GM19193 (cell line): Measurements from ENCODE around the gene TMEM132C.

Experiments used
- POLR2A ChIP-seq: IDR thresholded peaks from 4 replicates; pipeline ENCODE4 v1.6.1; 2011; ENCODE audit not compliant: insufficient read depth, insufficient read length; ENCODE audit errors: extremely low read depth

TMEM132C gene

DNA sequence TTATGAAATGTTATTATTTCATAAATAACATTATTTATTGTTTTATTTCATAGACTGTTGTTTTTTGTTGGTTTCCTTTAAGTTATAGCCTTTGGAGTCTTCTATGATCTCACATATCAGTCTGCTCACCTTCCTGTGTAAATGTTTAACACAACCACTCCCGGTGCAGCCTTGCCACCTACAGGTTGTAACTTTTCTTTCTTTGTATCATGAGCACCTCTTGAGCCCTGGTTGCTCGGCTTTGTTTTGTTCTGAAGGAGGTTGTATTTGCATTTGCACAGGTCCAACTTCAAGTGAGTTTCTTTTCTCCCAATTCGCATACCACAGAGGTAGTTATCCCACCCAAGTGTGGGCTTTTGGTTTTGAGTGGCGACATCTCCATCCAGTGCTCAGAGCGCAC, 435.4 kb downstream of the TMEM132C start:
- no peak for TF ChIP-seq POLR2A

DNA sequence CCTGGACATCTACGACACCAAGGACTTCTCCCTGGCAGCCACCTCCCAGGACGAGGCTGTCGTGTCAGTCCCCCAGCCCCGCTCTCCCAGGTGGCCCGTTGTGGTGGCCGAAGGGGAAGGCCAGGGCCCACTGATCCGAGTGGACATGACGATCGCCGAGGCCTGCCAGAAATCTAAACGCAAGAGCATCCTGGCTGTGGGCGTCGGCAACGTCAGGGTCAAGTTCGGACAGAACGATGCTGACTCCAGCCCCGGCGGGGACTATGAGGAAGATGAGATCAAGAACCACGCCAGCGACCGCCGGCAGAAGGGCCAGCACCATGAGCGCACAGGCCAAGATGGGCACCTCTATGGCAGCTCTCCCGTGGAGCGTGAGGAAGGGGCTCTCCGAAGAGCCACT, 438.2 kb downstream of the TMEM132C start:
- no peak for TF ChIP-seq POLR2A

GRCh38 chr12:128707488-128707887, 440.5 kb downstream of the TMEM132C start:
- no peak for TF ChIP-seq POLR2A

GRCh38 chr12:128708789-128709188, 441.8 kb downstream of the TMEM132C start:
- TF ChIP-seq POLR2A = no peak

- TF ChIP-seq POLR2A = no peak
These were observed 442.7 kb downstream of the TMEM132C start for GRCh38 chr12:128709660-128710059.

DNA sequence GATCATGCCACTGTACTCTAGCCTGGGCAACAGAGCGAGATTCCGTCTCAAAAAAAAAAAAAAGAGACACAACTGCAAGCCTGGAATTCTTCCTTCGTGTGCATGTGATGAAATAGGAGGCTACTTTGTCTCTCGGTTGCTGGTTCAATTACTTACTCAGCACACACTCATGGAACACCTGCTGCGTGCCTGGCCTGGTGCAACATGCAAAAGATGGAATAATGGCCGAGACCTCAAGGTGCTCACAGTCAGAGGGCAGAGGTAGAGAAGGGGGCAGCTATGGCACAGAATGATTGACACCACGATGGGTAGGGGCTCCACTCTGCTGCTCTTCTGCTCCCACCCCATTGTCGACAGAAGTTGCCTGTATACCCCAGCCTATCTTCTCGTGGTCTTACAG, 444.5 kb downstream of the TMEM132C start:
- TF ChIP-seq POLR2A = no peak

GRCh38 chr12:128712622-128713021, 445.7 kb downstream of the TMEM132C start:
- no peak for TF ChIP-seq POLR2A

- no peak for TF ChIP-seq POLR2A
These were observed 448.5 kb downstream of the TMEM132C start for GRCh38 chr12:128715485-128715884.

GRCh38 chr12:128724468-128725046, 457.6 kb downstream of the TMEM132C start:
- no peak for TF ChIP-seq POLR2A

- TF ChIP-seq POLR2A = no peak
These were observed 459.9 kb downstream of the TMEM132C start for GRCh38 chr12:128726886-128727285.

GRCh38 chr12:128727461-128727860, 460.5 kb downstream of the TMEM132C start:
- no peak for TF ChIP-seq POLR2A

DNA sequence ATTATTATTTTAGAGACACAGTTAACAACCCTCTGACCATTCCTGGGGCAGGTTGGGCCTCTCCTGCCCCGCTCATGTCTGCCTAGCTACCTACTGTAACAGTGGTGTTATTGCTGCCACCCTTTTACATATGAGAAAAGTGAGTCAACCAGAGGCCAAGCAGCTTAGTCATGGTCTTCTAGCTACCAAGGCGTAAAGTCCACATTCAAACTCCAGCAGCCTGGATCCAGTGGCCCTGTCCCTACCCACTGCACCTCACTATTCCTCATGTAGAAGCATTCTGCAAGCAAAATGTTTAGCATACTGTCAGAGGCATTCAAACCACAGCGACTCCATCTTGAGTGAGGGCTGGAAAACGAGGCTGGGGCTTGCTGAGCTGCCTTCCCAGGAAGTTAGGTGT, 461.0 kb downstream of the TMEM132C start:
- no peak for TF ChIP-seq POLR2A

DNA sequence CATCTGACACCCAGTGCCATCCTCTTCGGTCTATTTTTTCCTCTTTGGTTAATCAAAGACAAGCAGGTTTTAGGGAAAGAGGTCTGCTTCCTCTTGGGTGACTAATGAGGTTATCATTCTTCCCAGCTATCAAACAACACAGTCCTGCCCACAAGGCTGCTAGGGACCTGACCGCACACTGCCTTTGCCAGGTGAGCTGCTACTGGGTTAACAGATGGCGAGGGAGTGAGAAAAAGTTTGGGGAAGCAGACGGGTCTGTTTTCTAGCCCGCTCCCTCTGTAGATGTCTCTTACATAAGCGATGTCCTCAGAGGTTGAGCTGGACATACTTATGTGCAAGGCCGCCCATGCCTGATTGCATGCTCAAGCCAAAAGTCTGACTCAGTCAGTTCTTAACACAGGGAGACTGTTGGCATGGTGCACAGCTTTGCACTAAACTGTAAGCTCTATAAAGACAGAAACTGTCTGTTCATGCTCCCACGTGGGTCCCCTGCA, 462.7 kb downstream of the TMEM132C start:
- TF ChIP-seq POLR2A = no peak

DNA sequence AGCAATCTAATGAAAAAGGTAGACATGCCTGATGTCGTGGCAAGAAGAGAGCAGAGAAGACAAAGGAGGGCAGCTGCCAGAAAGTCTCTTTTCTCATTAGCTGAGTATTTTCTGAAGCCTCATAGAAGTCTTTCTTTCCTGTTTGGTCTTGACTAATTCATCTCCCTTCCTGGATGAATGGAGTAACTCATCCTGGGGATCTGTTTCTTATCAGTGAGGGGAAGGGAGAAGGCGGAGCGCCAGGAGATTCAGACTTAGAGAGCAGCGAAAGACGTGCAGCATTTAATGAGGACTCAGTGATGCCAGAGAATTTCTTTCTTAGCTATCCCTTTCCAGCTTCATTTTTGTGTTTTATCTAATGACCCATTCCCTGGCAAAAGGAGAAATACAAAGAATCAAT, 467.4 kb downstream of the TMEM132C start:
- TF ChIP-seq POLR2A = no peak

GRCh38 chr12:128737292-128737966, 470.5 kb downstream of the TMEM132C start:
- no peak for TF ChIP-seq POLR2A

DNA sequence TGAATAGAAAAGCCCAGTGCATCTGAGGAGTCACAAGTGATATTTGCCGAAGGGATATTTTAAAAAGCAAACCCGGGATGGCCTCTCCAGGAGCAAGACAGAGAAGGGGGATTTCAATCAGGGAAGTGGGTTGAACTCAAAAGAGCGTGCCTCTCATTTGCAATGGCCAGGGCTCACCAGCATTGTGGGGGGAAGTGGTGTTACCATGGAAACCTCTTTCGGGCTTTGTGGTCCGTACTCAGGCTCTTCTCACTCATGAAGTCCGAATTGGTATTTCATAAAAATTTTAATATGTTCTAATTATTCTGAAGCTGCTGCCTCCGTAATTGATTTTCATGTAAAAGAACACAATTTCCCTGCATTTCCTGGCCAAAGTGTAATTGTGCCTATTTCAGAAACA, 476.9 kb downstream of the TMEM132C start:
- TF ChIP-seq POLR2A = no peak
